ENCODE data around the gene SFMBT2. TPM values are rescaled to one million over a fixed set of nuclear protein-coding genes. Genes with fewer than 3 reads are reported as not detected.
"Not testable (repeated sequence)": the region's sequence is repeated elsewhere in the genome, so short reads cannot be mapped to it uniquely, and the experiment has no call there.

SFMBT2 gene
- total RNA-seq, 1 donor from 2014 or later: 11.0 TPM

- TF ChIP-seq CTCF (IDR thresholded peaks at IDR 0.05; ENCODE audit: borderline replicate concordance): no peak
- H3K36me3 ChIP-seq: no peaks in the 10 kb centered on the region
- H3K9me3 ChIP-seq (replicated peaks): peaks cover 9% of the 10 kb centered on the region
- H3K4me3 ChIP-seq: no peak overlapping the region
- no peaks in the 10 kb centered on the region for H3K27me3 ChIP-seq (ENCODE audit: low read depth)
- peaks cover 29% of the 10 kb centered on the region for H3K4me1 ChIP-seq
- intact Hi-C loops (cut with micrococcal nuclease): no loop called here
- H3K27ac ChIP-seq (replicated peaks): no peak overlapping the region
- DNase-seq: no peak
Observed at GRCh38 chr10:7302930-7303557, 107.8 kb downstream of the SFMBT2 start.

GRCh38 chr10:7302392-7302906 lies 108.4 kb downstream of the SFMBT2 start:
- no peak overlapping the region for H3K4me3 ChIP-seq
- no peaks in the 10 kb centered on the region for H3K27me3 ChIP-seq (ENCODE audit: low read depth)
- H3K27ac ChIP-seq (replicated peaks): no peak overlapping the region
- TF ChIP-seq CTCF (IDR thresholded peaks at IDR 0.05; ENCODE audit: borderline replicate concordance): no peak
- peaks cover 29% of the 10 kb centered on the region for H3K4me1 ChIP-seq
- no peaks in the 10 kb centered on the region for H3K36me3 ChIP-seq
- intact Hi-C loops (cut with micrococcal nuclease): no loop called here
- DNase-seq: no peak
- peaks cover 9% of the 10 kb centered on the region for H3K9me3 ChIP-seq (replicated peaks)

- peaks cover 29% of the 10 kb centered on the region for H3K4me1 ChIP-seq
- TF ChIP-seq CTCF (IDR thresholded peaks at IDR 0.05; ENCODE audit: borderline replicate concordance): peak; percentile 27
- peak overlapping the region; percentile 27 for H3K4me3 ChIP-seq
Observed at GRCh38 chr10:7301006-7301778, 109.6 kb downstream of the SFMBT2 start.

GRCh38 chr10:7300384-7300971 lies 110.4 kb downstream of the SFMBT2 start:
- peaks cover 36% of the 10 kb centered on the region for H3K4me1 ChIP-seq
- H3K36me3 ChIP-seq: no peaks in the 10 kb centered on the region
- DNase-seq: no peak
- no peaks in the 10 kb centered on the region for H3K9me3 ChIP-seq (replicated peaks)
- intact Hi-C loops (cut with micrococcal nuclease): no loop called here
- H3K4me3 ChIP-seq: no peak overlapping the region
- no peak overlapping the region for H3K27ac ChIP-seq (replicated peaks)
- no peaks in the 10 kb centered on the region for H3K27me3 ChIP-seq (ENCODE audit: low read depth)
- no peak for TF ChIP-seq CTCF (IDR thresholded peaks at IDR 0.05; ENCODE audit: borderline replicate concordance)

More at GRCh38 chr10:7301006-7301778, 109.6 kb downstream of the SFMBT2 start:
- intact Hi-C loops (cut with micrococcal nuclease): no loop called here
- H3K27ac ChIP-seq (replicated peaks): no peak overlapping the region
- DNase-seq: no peak
- H3K9me3 ChIP-seq (replicated peaks): no peaks in the 10 kb centered on the region
- no peaks in the 10 kb centered on the region for H3K36me3 ChIP-seq
- H3K27me3 ChIP-seq (ENCODE audit: low read depth): no peaks in the 10 kb centered on the region

GRCh38 chr10:7299601-7300325 lies 111.1 kb downstream of the SFMBT2 start:
- H3K27ac ChIP-seq (replicated peaks); intact Hi-C loops (cut with micrococcal nuclease); H3K4me3 ChIP-seq; H3K36me3 ChIP-seq; DNase-seq; H3K27me3 ChIP-seq (ENCODE audit: low read depth); H3K9me3 ChIP-seq (replicated peaks): not testable (repeated sequence)
- H3K4me1 ChIP-seq: peaks cover 38% of the 10 kb centered on the region

All from left ventricle myocardium inferior (tissue), 1 donor.